Measurements from ENCODE around the gene MGST2.

Gene MGST2

DNA sequence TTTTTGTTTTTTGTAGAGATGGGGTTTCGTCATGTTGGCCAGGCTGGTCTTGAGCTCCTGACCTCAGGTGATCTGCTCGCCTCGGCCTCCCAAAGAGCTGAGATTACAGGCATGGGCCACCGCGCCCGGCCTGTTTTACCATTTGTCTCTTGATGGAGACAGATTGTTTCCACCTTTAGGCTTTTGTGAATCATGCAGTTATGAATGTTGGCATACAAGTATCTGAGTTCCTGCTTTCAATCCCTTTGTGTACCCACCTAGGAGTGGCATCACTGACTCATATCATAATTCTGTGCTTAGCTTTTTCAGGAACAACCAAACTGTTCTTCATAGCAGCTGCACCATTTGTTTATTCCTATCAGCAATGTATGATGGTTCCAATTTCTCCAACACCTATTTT, 20.2 kb upstream of the MGST2 start:
- DNase-seq, result no peak

DNA sequence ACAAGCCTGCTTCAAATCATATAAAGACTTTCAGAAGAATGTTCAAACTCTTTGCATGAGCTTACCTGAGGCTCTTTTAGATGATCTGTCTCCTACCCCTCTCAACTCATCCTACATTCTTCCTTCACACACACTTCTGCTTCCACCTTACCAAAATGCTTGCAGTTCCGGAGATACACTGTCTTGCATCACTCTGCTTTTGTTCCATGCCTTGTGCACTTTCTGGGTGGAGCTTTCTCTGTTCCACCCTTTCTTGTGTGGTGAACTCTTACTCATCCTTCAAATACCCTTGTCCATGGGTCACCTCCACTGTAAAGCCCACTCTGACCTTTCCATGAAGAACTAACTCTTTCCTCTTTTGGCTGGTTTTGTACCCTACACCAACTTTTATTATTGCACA, 18.4 kb upstream of the MGST2 start:
- DNase-seq, result no peak

- no peak for DNase-seq
These were observed 17.7 kb upstream of the MGST2 start for GRCh38 chr4:139647952-139648351.

GRCh38 chr4:139651282-139652194, 14.1 kb upstream of the MGST2 start:
- DNase-seq, result peak; percentile 64

DNA sequence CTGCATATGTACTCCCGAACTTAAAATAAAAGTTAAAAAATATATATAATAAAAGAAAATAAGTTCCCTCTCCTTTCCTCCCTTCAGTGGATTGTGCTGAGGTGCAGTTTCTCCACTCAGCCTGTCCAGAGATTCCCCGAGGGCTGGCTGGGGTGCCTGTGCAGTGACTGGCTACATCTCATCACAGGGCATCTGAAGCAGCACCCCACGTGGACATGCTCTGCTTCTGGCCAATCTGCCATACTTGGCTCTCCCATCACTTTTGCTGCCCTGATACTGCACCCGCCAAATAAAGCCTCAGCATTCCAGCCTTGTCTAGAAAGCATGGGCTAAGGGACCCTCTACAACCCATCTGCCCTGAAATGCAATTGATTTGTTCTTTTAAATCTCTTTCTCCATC, 11.1 kb upstream of the MGST2 start:
- DNase-seq, result no peak

DNA sequence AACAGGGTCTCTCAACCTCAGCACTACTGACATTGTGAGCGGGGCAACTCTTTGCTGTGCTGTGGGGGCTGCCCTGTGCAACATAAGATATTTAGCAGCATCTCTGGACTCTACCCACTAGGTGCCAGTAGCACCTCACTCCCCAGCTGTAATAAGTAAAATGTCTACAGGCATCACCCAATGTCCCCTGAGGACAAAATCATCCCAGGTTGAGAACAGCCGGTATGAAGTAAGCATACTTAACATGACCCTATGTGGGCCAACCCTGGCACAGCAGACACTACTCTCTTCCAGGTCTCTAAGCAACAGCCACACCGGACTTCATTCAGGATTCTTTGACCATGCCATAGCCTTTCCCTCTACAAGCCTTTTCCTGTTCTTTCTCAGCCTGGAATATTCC, 10.5 kb upstream of the MGST2 start:
- DNase-seq, result no peak

DNA sequence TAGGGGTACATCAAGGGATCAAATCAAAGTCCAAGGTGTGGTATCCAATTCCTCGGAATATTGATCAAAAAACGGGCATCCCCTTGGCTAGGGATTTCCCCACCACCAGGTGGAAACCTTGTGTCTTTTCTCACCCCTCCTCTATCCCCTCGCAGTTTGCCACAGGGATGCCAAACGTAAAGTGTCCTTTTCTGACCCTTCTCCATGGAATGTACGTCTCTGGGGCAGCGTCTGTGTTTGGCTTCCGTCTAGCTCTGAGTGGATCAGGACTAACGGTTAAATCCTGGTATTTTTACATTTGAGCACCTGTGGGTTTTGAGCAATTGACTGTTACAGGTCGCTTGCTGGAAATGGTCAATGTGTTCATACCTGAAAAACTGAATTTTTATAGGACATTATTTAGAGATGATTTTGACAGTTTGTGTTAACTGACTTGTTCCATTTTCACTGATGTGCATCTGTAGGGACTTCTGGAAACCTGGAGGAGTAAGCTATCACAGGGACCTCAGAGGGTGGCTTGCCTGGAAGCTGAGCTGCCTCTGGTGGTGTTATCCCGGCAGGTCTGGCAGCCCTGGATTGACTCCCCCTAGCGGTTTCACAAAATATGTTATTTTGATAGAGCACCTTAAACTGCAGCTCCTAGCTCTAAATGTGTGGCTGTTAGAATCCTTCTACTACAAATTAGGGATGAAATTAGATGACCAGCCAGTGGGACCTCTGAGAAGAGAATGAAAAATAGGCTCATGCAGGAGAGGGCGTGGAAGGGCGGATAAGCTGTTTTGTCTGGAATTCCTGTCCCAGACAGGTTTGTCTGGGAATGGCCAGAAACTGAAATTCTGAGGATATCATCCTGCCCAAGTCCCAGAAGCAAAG, 8.8 kb upstream of the MGST2 start:
- peak; percentile 37 for DNase-seq

DNA sequence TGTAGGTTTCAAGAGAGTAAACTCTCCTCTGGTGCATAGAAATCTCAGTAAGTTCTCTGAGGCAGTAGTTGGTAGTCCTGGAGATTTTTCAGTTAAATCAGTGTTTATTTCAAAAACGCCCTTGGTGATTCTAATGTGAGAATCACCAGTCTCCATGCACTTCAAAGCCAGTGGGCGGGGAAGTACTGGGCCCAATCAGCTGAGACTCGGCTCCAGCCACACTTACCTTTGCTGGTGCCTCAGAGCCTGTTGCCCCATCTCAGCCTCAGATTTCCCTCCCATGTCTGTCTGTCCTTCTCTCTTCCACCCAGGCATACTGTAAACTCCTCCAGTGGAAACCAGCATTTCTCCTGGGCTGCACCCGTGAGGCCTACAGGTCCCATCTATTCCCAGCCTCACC, 7.4 kb upstream of the MGST2 start:
- DNase-seq, result no peak

DNA sequence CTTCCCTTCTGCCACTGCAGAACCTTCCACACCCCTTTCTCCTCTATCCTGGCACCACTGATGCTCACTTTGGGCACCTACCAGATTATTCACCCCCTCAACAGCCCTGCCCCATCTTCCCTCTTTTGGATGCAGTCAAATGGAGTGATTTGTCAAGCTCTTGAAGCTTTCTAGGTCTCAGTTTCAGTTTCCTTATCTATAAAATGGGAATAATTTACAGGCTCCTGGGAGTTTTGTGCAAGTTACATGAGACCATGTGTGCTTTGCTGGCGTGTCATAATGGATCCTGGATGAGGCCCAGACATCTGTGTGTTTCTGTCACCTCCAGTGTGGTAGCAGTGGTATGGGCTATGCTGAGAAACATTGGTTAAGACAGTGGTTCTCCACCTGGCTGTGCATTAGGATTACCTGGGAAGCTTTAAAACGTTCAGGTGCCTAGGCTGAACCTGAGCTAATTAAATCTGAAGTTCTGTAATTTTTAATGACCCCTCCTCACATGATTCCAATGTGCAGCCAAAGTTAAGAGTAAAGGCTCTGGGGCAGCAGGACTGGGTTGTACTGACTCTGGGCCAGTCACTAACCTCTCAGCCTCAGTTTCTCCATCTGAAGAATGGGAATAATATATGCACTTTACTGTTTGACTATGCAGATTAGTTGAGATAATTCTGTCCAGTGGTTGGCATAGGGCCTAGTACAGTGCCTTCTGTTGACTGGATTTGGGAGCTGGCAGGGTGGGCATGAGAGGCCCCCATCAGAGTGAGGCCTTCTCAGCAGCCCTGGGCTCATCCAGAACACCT, 6.8 kb upstream of the MGST2 start:
- no peak for DNase-seq

- DNase-seq, result no peak
These were observed 5.7 kb upstream of the MGST2 start for GRCh38 chr4:139659735-139660424.

DNA sequence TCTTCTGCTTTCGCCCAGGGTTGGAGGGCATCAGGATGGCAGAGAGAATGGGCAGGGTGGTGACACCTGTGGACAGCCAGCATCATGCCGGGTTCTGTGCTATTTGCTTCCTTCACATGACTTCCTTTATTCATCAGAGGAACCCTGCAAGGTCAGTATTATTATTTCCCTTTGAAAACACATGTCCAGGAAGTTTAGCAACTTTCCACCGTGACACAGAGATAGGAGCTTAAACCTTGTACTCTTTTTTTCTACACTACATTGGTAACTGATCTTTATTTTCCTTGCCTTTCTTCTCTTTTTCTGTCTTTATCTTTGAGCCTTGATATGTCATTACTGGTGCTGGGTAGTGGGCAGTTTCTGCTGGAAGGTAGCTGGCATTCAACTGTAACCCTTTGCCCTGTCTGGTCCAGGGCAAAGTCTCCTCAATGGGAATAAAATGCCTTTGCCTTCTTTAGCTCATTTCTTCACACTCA, 5.0 kb upstream of the MGST2 start:
- no peak for DNase-seq

GRCh38 chr4:139663561-139664138, 2.0 kb upstream of the MGST2 start:
- no peak for DNase-seq

- no peak for DNase-seq
These were observed 1.2 kb upstream of the MGST2 start for GRCh38 chr4:139664442-139664841.

DNA sequence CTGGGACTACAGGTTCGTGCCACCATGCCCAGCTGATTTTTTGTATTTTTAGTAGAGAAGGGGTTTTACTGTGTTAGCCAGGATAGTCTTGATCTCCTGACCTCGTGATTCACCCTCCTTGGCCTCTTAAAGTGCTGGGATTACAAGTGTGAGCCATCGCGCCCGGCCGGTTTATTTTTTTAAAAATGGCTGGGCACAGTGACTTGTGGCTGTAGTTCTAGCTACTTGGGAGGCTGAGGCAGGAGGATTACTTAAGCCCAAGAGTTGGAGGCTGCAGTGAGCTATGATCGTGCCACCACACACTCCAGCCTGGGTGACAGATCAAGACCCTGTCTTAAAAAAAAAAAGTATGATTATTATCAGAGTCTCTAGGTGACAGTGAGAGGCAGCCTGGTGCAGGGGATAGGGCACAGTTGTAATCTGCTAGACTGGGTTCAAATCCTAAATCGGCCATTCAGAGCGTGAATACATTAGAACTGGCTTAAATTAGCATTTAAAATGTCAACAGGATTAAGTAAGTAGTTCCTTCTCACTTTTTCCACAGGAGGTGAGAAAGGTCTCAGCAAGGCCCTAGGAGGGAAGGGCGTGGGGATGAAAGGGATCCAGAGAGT, 435 bp upstream of the MGST2 start:
- DNase-seq, result no peak

DNA sequence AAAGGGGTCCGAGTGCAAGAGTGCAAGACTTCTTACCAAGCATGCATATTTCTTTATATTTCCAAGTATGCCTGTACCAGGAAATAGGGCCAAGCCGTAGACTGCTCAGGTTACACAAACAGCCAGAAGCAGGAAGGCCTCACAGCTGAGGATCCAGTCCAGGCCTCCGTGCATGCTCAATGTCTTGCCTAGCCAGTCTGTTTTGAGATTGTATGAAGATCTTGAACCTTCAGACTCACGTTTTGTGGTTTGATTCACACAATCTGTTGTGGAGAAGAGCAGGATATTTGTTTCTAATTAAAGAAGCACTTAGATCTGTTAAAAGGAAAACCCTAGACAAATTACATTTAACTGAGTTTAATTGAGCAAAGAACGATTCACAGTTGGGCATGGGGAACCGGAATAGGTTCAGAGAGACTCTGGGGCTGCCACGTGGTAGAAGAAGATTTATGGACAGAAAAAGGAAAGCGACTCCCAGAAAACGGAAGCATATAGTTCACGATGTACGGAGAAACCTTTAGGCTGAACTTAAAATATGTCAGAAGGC, 1.2 kb downstream of the MGST2 start:
- DNase-seq, result no peak

- DNase-seq, result no peak
These were observed 2.4 kb downstream of the MGST2 start for GRCh38 chr4:139668036-139668435.

- no peak for DNase-seq
These were observed 3.1 kb downstream of the MGST2 start for GRCh38 chr4:139668658-139669201.

DNA sequence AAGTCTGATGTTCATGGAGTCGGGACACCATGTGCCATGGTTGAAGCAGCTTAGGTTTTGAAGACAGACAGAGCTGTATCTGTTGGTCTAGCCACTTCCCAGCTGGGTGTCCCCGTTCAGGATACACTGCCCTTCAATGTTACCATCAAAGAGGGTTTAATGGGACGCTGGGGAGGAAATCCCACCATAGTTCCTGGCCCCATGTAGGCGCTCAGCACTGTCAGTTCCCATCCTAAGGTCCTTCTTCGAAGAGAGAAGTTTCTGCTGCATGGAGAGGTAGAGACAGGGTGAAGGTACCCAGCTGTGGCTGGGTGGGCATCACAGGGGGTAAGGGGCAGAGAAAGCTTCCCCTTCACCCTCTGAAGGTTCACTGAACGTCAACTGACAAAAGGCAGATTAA, 3.7 kb downstream of the MGST2 start:
- no peak for DNase-seq

DNA sequence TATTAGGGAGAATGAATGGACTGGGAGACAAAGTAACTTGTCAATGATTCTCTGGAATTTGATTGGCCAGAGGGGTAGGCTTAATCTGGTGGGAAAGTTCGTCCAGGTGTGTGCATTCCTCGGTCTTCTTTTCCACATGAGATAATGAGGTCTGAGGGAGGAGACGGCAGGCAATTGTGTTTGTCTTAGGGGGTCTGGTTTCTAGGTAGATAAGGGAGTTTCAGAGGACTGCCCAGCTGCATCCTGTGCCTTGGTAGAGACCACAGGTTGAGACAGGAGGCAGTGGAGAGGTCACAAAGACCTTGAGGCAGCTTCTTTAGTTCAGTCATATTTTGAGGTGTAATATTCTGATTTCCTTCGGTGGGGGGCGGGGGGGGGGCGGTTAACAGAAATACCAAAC, 4.3 kb downstream of the MGST2 start:
- DNase-seq, result no peak

- DNase-seq, result no peak
These were observed 5.2 kb downstream of the MGST2 start for GRCh38 chr4:139670775-139671174.

DNA sequence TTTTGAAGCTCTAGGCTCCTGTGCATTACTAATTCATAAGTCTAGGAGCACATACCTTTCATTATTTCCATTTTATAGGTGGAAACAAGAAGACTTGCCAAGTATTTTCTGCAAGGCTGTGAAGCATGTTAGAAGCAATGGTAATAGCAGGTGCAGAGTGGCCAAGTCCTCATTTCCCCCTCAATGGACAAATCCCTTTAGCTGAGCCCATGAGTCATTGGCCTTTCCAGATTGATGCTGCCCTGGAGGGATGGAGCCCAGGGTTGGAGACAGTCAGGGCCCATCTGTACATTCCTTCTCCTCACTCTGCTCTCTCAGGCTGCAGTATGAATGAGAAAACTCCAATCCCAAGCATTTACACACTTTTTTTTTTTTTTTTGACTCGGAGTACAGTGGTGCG, 6.6 kb downstream of the MGST2 start:
- DNase-seq, result no peak
